Nephron progenitor cell (in vitro differentiated cells): ENCODE results near the gene LRCH1.

ENCODE experiments used
- DNase-seq: peaks from one replicate; pipeline ENCODE4 v3.0.0; 2021
- H3K27ac Mint-ChIP-seq: 2 replicates; pipeline ENCODE4 v1.8.0; 2021; ENCODE audit warnings: mild to moderate bottlenecking, moderate library complexity, mixed read lengths
- H3K27me3 Mint-ChIP-seq: 2 replicates; pipeline ENCODE4 v1.8.0; 2021; ENCODE audit warnings: mild to moderate bottlenecking, low read depth, mixed read lengths; ENCODE audit not compliant: poor library complexity
- H3K36me3 Mint-ChIP-seq: 2 replicates; pipeline ENCODE4 v1.8.0; 2021; ENCODE audit warnings: low read depth, mixed read lengths
- H3K4me1 Mint-ChIP-seq: 2 replicates; pipeline ENCODE4 v1.8.0; 2021; ENCODE audit warnings: mixed read lengths
- H3K4me3 Mint-ChIP-seq: 2 replicates; pipeline ENCODE4 v1.8.0; 2021; ENCODE audit warnings: mild to moderate bottlenecking, moderate library complexity, mixed read lengths
- H3K9me3 Mint-ChIP-seq: 2 replicates; pipeline ENCODE4 v1.8.0; 2021; ENCODE audit warnings: mild to moderate bottlenecking, moderate library complexity, mixed read lengths
- CTCF ChIP-seq: fragments of 200-600 bp; sonication (generic); IDR thresholded peaks from 2 replicates; pipeline ENCODE4 v1.5.0; 2021; ENCODE audit warnings: antibody characterized with exemption

LRCH1 gene

GRCh38 chr13:46773541-46773940 is 220.6 kb downstream of the LRCH1 start:
- no peaks in the 10 kb centered on the region for H3K4me1 Mint-ChIP-seq
- H3K27me3 Mint-ChIP-seq: no peaks in the 10 kb centered on the region
- H3K9me3 Mint-ChIP-seq: no peaks in the 10 kb centered on the region
- no peak for DNase-seq
- no peak overlapping the region for H3K4me3 Mint-ChIP-seq
- H3K36me3 Mint-ChIP-seq: peaks cover 81% of the 10 kb centered on the region
- TF ChIP-seq CTCF: no peak
- no peak overlapping the region for H3K27ac Mint-ChIP-seq

- DNase-seq: no peak
- H3K4me3 Mint-ChIP-seq: no peak overlapping the region
- H3K4me1 Mint-ChIP-seq: no peaks in the 10 kb centered on the region
- peaks cover 69% of the 10 kb centered on the region for H3K36me3 Mint-ChIP-seq
- no peak for TF ChIP-seq CTCF
- H3K27me3 Mint-ChIP-seq: no peaks in the 10 kb centered on the region
- H3K9me3 Mint-ChIP-seq: no peaks in the 10 kb centered on the region
- no peak overlapping the region for H3K27ac Mint-ChIP-seq
Observed at GRCh38 chr13:46775385-46776107, 222.6 kb downstream of the LRCH1 start.

GRCh38 chr13:46778095-46778494 is 225.1 kb downstream of the LRCH1 start:
- Mint-ChIP-seq H3K9me3 (no peaks in the 10 kb centered on the region), H3K4me3 (no peak overlapping the region), H3K4me1 (no peaks in the 10 kb centered on the region), H3K27me3 (no peaks in the 10 kb centered on the region), H3K27ac (no peak overlapping the region), H3K36me3 (peaks cover 65% of the 10 kb centered on the region)
- no peak for TF ChIP-seq CTCF
- DNase-seq: no peak

GRCh38 chr13:46778890-46779289 is 225.9 kb downstream of the LRCH1 start:
- no peak for TF ChIP-seq CTCF
- Mint-ChIP-seq H3K4me3 (no peak overlapping the region), H3K4me1 (no peaks in the 10 kb centered on the region), H3K27me3 (no peaks in the 10 kb centered on the region), H3K9me3 (no peaks in the 10 kb centered on the region), H3K27ac (no peak overlapping the region), H3K36me3 (peaks cover 59% of the 10 kb centered on the region)
- no peak for DNase-seq

GRCh38 chr13:46782066-46782465 is 229.1 kb downstream of the LRCH1 start:
- Mint-ChIP-seq H3K9me3 (no peaks in the 10 kb centered on the region), H3K4me1 (no peaks in the 10 kb centered on the region), H3K4me3 (no peak overlapping the region), H3K27me3 (no peaks in the 10 kb centered on the region), H3K36me3 (peaks cover 57% of the 10 kb centered on the region), H3K27ac (no peak overlapping the region)
- no peak for DNase-seq
- no peak for TF ChIP-seq CTCF

GRCh38 chr13:46782691-46783090 is 229.7 kb downstream of the LRCH1 start:
- no peak overlapping the region for H3K27ac Mint-ChIP-seq
- no peak overlapping the region for H3K4me3 Mint-ChIP-seq
- H3K9me3 Mint-ChIP-seq: no peaks in the 10 kb centered on the region
- H3K4me1 Mint-ChIP-seq: no peaks in the 10 kb centered on the region
- TF ChIP-seq CTCF: no peak
- no peaks in the 10 kb centered on the region for H3K27me3 Mint-ChIP-seq
- peaks cover 57% of the 10 kb centered on the region for H3K36me3 Mint-ChIP-seq
- DNase-seq: no peak
